ENCODE data around the gene MKI67.

MKI67 gene

DNA sequence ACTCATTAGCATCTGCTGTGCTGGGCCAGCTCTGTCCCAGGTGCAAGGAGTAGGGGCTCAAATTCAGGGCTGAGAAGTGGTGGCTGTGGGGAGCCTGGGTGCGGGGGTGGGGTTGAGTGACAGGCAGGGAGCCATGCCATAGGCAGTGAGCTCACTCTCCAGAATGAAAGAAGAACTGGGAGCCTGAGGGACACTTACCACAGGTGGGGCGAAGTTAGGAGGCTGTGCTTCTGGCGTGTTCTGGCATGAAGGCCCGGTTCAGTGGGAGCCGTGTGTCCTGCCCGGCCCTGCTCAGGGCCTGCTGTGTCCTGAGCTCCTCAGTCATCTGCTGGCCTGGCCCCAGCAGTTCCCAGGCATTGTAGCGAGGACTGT, 62.5 kb downstream of the MKI67 start:
- TF ChIP-seq FOXP2 (optimal IDR thresholded peaks at IDR 0.05; ENCODE audit: control extremely low read depth, extremely low read length, insufficient read depth) (no peak), EZH2 (IDR thresholded peaks at IDR 0.05) (no peak), POLR2AphosphoS5 (IDR thresholded peaks at IDR 0.05; ENCODE audit: borderline replicate concordance, low read depth, low read length) (no peak)
- no peak overlapping the region for H3K4me3 ChIP-seq

DNA sequence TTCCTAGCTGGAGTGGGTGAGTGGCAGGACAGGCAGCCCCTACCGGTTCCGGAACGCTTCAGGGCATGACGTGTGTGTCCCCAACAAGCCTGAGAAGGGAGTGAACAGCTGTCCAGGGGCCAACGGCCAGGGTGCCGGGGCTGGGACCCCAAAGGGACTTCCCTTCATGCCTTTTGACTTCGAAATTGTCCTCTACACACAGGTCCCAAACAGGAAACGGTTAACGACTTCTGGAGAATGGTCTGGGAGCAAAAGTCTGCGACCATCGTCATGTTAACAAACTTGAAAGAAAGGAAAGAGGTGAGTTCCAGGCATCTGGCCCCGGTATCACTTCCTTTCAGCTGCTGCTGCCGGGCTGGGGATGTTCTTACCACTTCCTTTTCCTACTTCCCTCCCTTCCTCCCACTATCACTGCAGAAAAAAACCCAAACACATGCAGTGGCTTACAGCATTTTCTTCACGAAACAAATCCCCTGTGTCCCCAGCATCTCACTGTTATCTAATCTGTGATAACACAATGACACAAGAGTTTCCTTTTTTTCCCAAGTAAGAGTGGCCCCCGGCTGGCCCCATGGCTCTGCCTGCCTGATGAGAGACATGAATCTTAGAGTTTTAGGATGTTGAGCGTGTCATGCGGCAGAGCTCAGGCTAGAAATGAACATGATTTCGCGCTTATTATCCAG, 63.2 kb downstream of the MKI67 start:
- H3K27ac ChIP-seq: no peak overlapping the region
- H3K36me3 ChIP-seq (ENCODE audit: insufficient read depth, low read length): no peaks in the 10 kb centered on the region
- DNase-seq (ENCODE audit: low read depth, low spot score): no peak
- no peaks in the 10 kb centered on the region for H3K9me3 ChIP-seq (ENCODE audit: low read depth, low read length)
- TF ChIP-seq EZH2 (IDR thresholded peaks at IDR 0.05) (no peak), FOXP2 (optimal IDR thresholded peaks at IDR 0.05; ENCODE audit: control extremely low read depth, extremely low read length, insufficient read depth) (no peak), POLR2AphosphoS5 (IDR thresholded peaks at IDR 0.05; ENCODE audit: borderline replicate concordance, low read depth, low read length) (no peak)
- no peak overlapping the region for H3K4me3 ChIP-seq
- no peak overlapping the region for H3K9ac ChIP-seq (ENCODE audit: insufficient read length)

More for the DNA sequence above, 62.5 kb downstream of the MKI67 start:
- no peak for DNase-seq (ENCODE audit: low read depth, low spot score)
- H3K36me3 ChIP-seq (ENCODE audit: insufficient read depth, low read length): no peaks in the 10 kb centered on the region
- no peaks in the 10 kb centered on the region for H3K9me3 ChIP-seq (ENCODE audit: low read depth, low read length)
- H3K27ac ChIP-seq: no peak overlapping the region
- no peak overlapping the region for H3K9ac ChIP-seq (ENCODE audit: insufficient read length)

DNA sequence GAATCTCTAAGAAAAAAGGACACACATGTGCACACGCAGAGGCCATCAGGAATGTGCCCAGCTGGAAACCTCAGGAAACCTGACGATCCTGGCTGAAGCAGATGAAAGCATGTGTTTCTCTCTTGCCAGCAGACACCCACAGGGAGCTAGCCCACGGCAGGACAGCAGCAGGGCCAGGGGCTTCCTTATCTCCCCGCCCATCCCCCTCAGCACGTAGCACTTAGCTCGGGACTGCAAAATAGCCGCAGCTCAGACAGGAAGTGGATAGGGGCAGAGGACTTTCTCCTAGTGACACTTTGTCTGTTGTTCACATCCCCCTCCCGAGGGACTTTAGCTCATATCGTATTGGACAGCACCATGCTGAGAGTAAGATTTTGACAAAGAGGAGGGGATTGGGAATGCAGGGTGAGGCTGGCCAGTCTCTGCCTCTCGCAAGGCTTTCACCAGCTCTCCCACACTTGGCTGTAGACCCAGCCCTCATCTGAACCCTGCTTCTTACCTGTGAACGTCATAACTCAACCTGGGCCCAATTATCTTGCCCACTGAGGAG, 63.8 kb downstream of the MKI67 start:
- Histone ChIP-seq H3K27ac (no peak overlapping the region), H3K9me3 (ENCODE audit: low read depth, low read length) (no peaks in the 10 kb centered on the region), H3K36me3 (ENCODE audit: insufficient read depth, low read length) (no peaks in the 10 kb centered on the region), H3K4me3 (no peak overlapping the region), H3K9ac (ENCODE audit: insufficient read length) (no peak overlapping the region)
- DNase-seq (ENCODE audit: low read depth, low spot score): no peak
- TF ChIP-seq POLR2AphosphoS5 (IDR thresholded peaks at IDR 0.05; ENCODE audit: borderline replicate concordance, low read depth, low read length): no peak
- no peak for TF ChIP-seq FOXP2 (optimal IDR thresholded peaks at IDR 0.05; ENCODE audit: control extremely low read depth, extremely low read length, insufficient read depth)
- no peak for TF ChIP-seq EZH2 (IDR thresholded peaks at IDR 0.05)

DNA sequence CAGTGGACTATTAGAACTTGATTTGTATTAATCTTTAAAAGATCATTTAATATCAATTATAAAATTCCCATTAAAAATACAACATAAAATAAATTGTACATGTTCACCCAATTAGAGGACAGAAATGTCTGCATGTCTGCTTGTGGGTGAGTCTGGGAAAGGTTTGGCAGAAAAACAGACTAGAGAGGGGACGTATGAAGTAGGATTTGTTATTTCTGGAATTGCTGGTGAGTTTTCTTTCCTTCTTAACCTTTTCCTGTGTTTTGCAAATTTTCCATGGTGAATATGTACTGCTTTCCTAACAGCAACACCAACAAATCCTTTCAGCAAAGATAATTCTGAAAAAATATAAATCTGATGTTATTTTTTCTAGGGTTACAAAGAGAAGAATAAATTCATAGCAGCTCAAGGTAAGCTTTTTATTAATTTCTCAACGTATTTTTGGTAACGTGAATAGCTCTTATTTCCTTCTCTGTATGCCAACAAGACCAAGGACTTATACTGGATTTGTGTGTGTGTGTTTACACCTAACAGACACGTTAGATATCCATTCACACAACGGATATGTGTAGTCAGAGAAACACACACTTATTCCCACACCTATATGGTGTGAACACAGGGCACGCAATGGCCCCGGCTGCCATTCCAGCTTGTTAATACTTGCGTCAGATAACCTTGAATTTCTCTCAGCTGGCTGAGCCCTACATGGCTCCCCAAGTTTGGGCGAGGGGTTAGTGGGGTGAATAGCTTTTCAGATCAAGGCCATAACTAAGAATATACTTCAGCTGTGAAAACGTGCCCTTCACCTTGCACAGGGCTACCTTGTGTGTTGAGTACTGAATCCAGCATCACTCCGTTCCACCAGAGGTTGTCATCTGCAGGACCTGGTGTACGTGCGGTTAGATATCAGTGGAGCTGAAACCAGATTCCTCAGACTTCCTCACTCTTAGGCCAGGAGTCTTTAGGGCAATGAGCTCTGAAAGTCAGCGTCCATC, 64.6 kb downstream of the MKI67 start:
- no peak overlapping the region for H3K4me3 ChIP-seq
- H3K9ac ChIP-seq (ENCODE audit: insufficient read length): no peak overlapping the region
- no peaks in the 10 kb centered on the region for H3K9me3 ChIP-seq (ENCODE audit: low read depth, low read length)
- TF ChIP-seq FOXP2 (optimal IDR thresholded peaks at IDR 0.05; ENCODE audit: control extremely low read depth, extremely low read length, insufficient read depth): no peak
- TF ChIP-seq POLR2AphosphoS5 (IDR thresholded peaks at IDR 0.05; ENCODE audit: borderline replicate concordance, low read depth, low read length): no peak
- TF ChIP-seq EZH2 (IDR thresholded peaks at IDR 0.05): no peak
- DNase-seq (ENCODE audit: low read depth, low spot score): no peak
- no peaks in the 10 kb centered on the region for H3K36me3 ChIP-seq (ENCODE audit: insufficient read depth, low read length)
- H3K27ac ChIP-seq: no peak overlapping the region

DNA sequence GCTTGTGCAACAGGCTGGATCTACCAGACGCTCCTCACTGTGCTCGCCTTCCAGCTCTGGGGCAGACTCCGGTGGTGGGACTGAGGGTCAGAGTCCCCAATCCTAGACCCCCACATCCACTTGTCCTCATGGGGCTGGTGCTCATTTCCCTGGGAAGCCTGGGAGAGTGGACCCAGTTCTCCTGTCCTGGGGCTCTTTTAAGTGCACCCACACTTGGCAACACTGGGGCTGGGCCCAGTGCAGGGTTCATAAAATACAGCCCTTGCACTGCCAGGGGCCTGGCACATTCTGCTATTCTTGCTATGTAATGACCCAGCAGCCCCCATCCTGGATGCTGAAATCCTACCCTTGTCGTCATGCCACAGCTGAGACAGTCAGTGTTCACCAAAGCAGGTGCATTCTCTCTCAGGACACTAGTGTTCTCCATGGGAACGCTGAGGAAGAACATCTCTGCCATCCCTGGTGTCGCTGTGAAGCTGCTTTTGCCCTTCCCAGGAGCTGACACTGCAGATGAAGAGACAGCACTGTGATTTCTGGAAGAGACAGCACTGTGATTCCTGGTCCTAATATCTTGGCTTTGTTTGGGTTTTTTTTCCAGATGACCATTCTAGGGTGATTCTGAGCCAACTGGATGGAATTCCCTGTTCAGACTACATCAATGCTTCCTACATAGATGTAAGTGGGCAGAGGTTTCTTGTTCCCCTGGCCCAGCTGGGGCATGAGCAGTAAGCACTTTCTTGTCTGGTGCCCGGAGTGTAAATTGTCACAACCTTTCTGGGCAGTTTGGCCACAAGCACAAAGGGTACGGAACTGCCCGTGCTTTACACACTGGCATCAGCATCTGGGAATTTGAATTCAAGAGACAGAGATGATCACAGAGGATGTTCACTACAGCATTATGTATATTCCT, 65.6 kb downstream of the MKI67 start:
- no peak overlapping the region for H3K9ac ChIP-seq (ENCODE audit: insufficient read length)
- no peaks in the 10 kb centered on the region for H3K9me3 ChIP-seq (ENCODE audit: low read depth, low read length)
- no peak overlapping the region for H3K27ac ChIP-seq
- H3K4me3 ChIP-seq: no peak overlapping the region
- no peaks in the 10 kb centered on the region for H3K36me3 ChIP-seq (ENCODE audit: insufficient read depth, low read length)
- no peak for DNase-seq (ENCODE audit: low read depth, low spot score)
- no peak for TF ChIP-seq POLR2AphosphoS5 (IDR thresholded peaks at IDR 0.05; ENCODE audit: borderline replicate concordance, low read depth, low read length)
- no peak for TF ChIP-seq EZH2 (IDR thresholded peaks at IDR 0.05)
- no peak for TF ChIP-seq FOXP2 (optimal IDR thresholded peaks at IDR 0.05; ENCODE audit: control extremely low read depth, extremely low read length, insufficient read depth)

DNA sequence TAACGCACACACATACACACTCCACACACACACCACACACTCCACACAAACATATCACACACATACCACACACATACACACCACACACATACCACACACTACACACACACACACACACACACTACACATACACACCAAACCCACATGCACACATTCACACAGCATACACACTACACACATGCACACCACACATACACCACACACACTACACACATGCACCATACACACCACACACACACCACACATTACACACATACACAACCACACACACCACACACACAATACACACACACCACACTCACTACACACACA, 66.3 kb downstream of the MKI67 start:
- Histone ChIP-seq H3K36me3 (ENCODE audit: insufficient read depth, low read length) (no peaks in the 10 kb centered on the region), H3K9ac (ENCODE audit: insufficient read length) (no peak overlapping the region), H3K9me3 (ENCODE audit: low read depth, low read length) (no peaks in the 10 kb centered on the region), H3K4me3 (no peak overlapping the region), H3K27ac (no peak overlapping the region)
- DNase-seq (ENCODE audit: low read depth, low spot score): no peak
- TF ChIP-seq FOXP2 (optimal IDR thresholded peaks at IDR 0.05; ENCODE audit: control extremely low read depth, extremely low read length, insufficient read depth) (no peak), POLR2AphosphoS5 (IDR thresholded peaks at IDR 0.05; ENCODE audit: borderline replicate concordance, low read depth, low read length) (no peak), EZH2 (IDR thresholded peaks at IDR 0.05) (no peak)

DNA sequence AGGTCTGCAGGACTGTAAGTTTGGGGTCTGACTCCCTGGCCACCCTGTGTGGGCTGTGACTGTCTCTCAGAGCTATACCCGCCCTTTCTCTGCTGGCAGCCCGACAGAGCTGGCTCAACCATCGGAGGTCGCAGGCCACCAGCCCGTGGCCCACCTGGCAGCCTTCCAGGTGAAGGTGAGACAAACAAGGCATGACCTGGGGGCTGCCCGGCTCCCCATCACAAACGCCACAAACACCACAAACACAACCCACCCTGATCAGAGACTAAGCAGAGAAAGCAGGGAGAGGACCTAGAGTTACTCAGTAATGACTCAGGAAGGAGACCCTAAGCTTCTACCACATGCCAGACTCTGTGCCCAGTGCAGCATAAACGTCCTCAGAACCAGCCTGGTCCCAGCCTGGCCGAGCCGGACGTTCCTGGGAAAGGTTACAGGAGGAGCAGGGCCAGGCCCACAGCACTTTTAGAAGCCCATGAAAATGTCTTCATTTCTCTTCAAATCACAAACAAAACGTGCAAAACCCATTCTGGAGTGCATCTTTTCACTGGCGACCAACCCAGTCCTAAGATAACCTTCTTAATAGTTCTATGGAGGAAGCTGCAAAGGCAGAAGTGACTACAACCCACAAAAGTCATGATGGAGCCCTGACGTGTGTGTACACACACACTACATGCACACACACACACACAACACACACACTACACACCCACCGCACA, 66.8 kb downstream of the MKI67 start:
- TF ChIP-seq EZH2 (IDR thresholded peaks at IDR 0.05): no peak
- no peak for TF ChIP-seq POLR2AphosphoS5 (IDR thresholded peaks at IDR 0.05; ENCODE audit: borderline replicate concordance, low read depth, low read length)
- no peak for TF ChIP-seq FOXP2 (optimal IDR thresholded peaks at IDR 0.05; ENCODE audit: control extremely low read depth, extremely low read length, insufficient read depth)
- Histone ChIP-seq H3K4me3 (no peak overlapping the region), H3K36me3 (ENCODE audit: insufficient read depth, low read length) (no peaks in the 10 kb centered on the region), H3K9me3 (ENCODE audit: low read depth, low read length) (no peaks in the 10 kb centered on the region), H3K27ac (no peak overlapping the region), H3K9ac (ENCODE audit: insufficient read length) (no peak overlapping the region)
- DNase-seq (ENCODE audit: low read depth, low spot score): no peak
